RCC 7860 (cell line): Measurements from ENCODE around the gene SCYL3.
"Not testable (repeated sequence)": the region's sequence is repeated elsewhere in the genome, so short reads cannot be mapped to it uniquely, and the experiment has no call there.

Source experiments
- DNase-seq: peaks from one replicate; pipeline ENCODE4 v3.0.0-alpha.2; 2015; ENCODE audit warnings: low spot score
- FAIRE-seq: peaks from 2 replicates; lab custom pipeline; 2012; peaks lifted over from hg19 to GRCh38; lab: Jason Lieb, UNC

SCYL3 gene

GRCh38 chr1:169829671-169830070, 64.0 kb downstream of the SCYL3 start:
- no peak for DNase-seq
- no peak for FAIRE-seq

GRCh38 chr1:169824153-169824552, 69.5 kb downstream of the SCYL3 start:
- FAIRE-seq (no peak), DNase-seq (no peak)

- no peak for FAIRE-seq
- DNase-seq = no peak
These were observed 72.2 kb downstream of the SCYL3 start for GRCh38 chr1:169821500-169821899.

GRCh38 chr1:169816617-169817016, 77.1 kb downstream of the SCYL3 start:
- DNase-seq (no peak), FAIRE-seq (no peak)

- DNase-seq = no peak
- no peak for FAIRE-seq
These were observed 79.4 kb downstream of the SCYL3 start for GRCh38 chr1:169814265-169814664.

- DNase-seq (no peak), FAIRE-seq (no peak)
These were observed 81.6 kb downstream of the SCYL3 start for GRCh38 chr1:169812131-169812530.

GRCh38 chr1:169811418-169812035, 82.2 kb downstream of the SCYL3 start:
- FAIRE-seq, DNase-seq: not testable (repeated sequence)

- FAIRE-seq (peak; percentile 67), DNase-seq (peak; percentile 39)
These were observed 84.2 kb downstream of the SCYL3 start for GRCh38 chr1:169809370-169810095.

GRCh38 chr1:169804941-169805340, 88.8 kb downstream of the SCYL3 start:
- FAIRE-seq (no peak), DNase-seq (no peak)

GRCh38 chr1:169802888-169803287, 90.8 kb downstream of the SCYL3 start:
- FAIRE-seq (no peak), DNase-seq (no peak)
